WTC11 (cell line): ENCODE data around the gene CCNH. TPM values are rescaled to one million over a fixed set of nuclear protein-coding genes. Genes with fewer than 3 reads are reported as not detected.

Source experiments
- ATAC-seq: fragments of 200-7000 bp; cut with Tn5 transposase; 2 replicates; pipeline ENCODE4 v1.10.0; 2021; ENCODE audit warnings: mild to moderate bottlenecking, moderate library complexity
- CTCF ChIA-PET: fragments of 300-600 bp; sonication (Branson Sonifier 250); formaldehyde crosslinking; loops from one replicate; lab custom pipeline; 2021; ENCODE audit warnings: antibody characterized with exemption; lab: Charles Lee
- POLR2A ChIA-PET: fragments of 350-600 bp; sonication (Branson Sonifier 250); formaldehyde crosslinking; loops from one replicate; lab custom pipeline; 2021; ENCODE audit warnings: antibody characterized with exemption; lab: Charles Lee
- DNase-seq: peaks from one replicate; pipeline ENCODE4 v3.0.0; 2021; ENCODE audit warnings: low spot score
- H3K27ac Mint-ChIP-seq: 2 replicates; pipeline ENCODE4 v1.8.0; 2021; ENCODE audit warnings: mixed read lengths
- H3K27me3 Mint-ChIP-seq: 2 replicates; pipeline ENCODE4 v1.8.0; 2021; ENCODE audit warnings: low read depth, mild to moderate bottlenecking, moderate library complexity, mixed read lengths
- H3K36me3 Mint-ChIP-seq: 2 replicates; pipeline ENCODE4 v1.8.0; 2021; ENCODE audit warnings: mixed read lengths
- H3K4me1 Mint-ChIP-seq: 2 replicates; pipeline ENCODE4 v1.8.0; 2022; ENCODE audit warnings: mixed read lengths
- H3K4me3 Mint-ChIP-seq: 2 replicates; pipeline ENCODE4 v1.8.0; 2021; ENCODE audit warnings: mild to moderate bottlenecking, moderate library complexity, mixed read lengths
- H3K9me3 Mint-ChIP-seq: 2 replicates; pipeline ENCODE4 v1.8.0; 2021; ENCODE audit warnings: mixed read lengths
- ATF1 ChIP-seq: sonication (generic); formaldehyde crosslinking; IDR thresholded peaks from 2 replicates; pipeline ENCODE4 v1.8.1; 2023; ENCODE audit warnings: mild to moderate bottlenecking, moderate library complexity, missing genetic modification reagents
- CREB1 ChIP-seq: sonication (generic); formaldehyde crosslinking; IDR thresholded peaks from 2 replicates; pipeline ENCODE4 v1.8.0; 2023; ENCODE audit warnings: mild to moderate bottlenecking, missing genetic modification reagents
- GRHL2 ChIP-seq: fragments of 250-450 bp; sonication (Bioruptor Pico); IDR thresholded peaks from 2 replicates; pipeline ENCODE4 v1.8.0; 2022; ENCODE audit warnings: mild to moderate bottlenecking, moderate library complexity; ENCODE audit not compliant: insufficient replicate concordance, severe bottlenecking
- GTF2I ChIP-seq: fragments of 250-450 bp; sonication (Bioruptor Pico); conservative IDR thresholded peaks from 2 replicates; pipeline ENCODE4 v1.4.0; 2021; ENCODE audit warnings: mild to moderate bottlenecking
- HMGA2 ChIP-seq: fragments of 250-450 bp; sonication (Bioruptor Pico); IDR thresholded peaks from 2 replicates; pipeline ENCODE4 v1.4.0; 2021; ENCODE audit warnings: mild to moderate bottlenecking, moderate library complexity
- NR2C2 ChIP-seq: sonication (generic); formaldehyde crosslinking; IDR thresholded peaks from 2 replicates; pipeline ENCODE4 v1.8.0; 2022; ENCODE audit warnings: mild to moderate bottlenecking, missing genetic modification reagents
- SMAD3 ChIP-seq: sonication (generic); formaldehyde crosslinking; IDR thresholded peaks from 2 replicates; pipeline ENCODE4 v1.8.0; 2022; ENCODE audit warnings: missing genetic modification reagents, mild to moderate bottlenecking, borderline replicate concordance
- SP1 ChIP-seq: sonication (generic); formaldehyde crosslinking; conservative IDR thresholded peaks from 2 replicates; pipeline ENCODE4 v1.8.1; 2022; ENCODE audit warnings: missing genetic modification reagents
- ZBTB21 ChIP-seq: sonication (generic); formaldehyde crosslinking; IDR thresholded peaks from 2 replicates; pipeline ENCODE4 v1.8.1; 2023; ENCODE audit warnings: mild to moderate bottlenecking, missing genetic modification reagents, borderline replicate concordance
- ZNF423 ChIP-seq: fragments of 250-450 bp; sonication (Bioruptor Pico); IDR thresholded peaks from 2 replicates; pipeline ENCODE4 v2.1.2; 2022; ENCODE audit warnings: mild to moderate bottlenecking, moderate library complexity
- total RNA-seq: library from RNA; stranded (reverse); gene quantifications from 3 replicates; pipeline ENCODE4 v1.2.3, GENCODE V29; 2021
- TF ChIP-seq, protein P1 (sequence below): fragments of 200-600 bp; IDR thresholded peaks from 2 replicates; pipeline ENCODE4 v1.8.0; 2022; ENCODE audit warnings: antibody characterized with exemption
- TF ChIP-seq, protein P2 (sequence below): fragments of 250-450 bp; sonication (Bioruptor Pico); conservative IDR thresholded peaks from 2 replicates; pipeline ENCODE4 v1.9.0; 2021; ENCODE audit warnings: mild to moderate bottlenecking
- TF ChIP-seq, protein P3 (sequence below): fragments of 250-450 bp; sonication (Bioruptor Pico); IDR thresholded peaks from 2 replicates; pipeline ENCODE4 v1.9.0; 2021; ENCODE audit warnings: moderate library complexity, mild to moderate bottlenecking, inconsistent platforms, borderline replicate concordance
- TF ChIP-seq, protein P4 (sequence below): fragments of 250-450 bp; sonication (Bioruptor Pico); IDR thresholded peaks from 2 replicates; pipeline ENCODE4 v2.1.2; 2022; ENCODE audit warnings: mild to moderate bottlenecking, moderate library complexity
- TF ChIP-seq, protein P5 (sequence below): sonication (generic); formaldehyde crosslinking; IDR thresholded peaks from 2 replicates; pipeline ENCODE4 v1.8.1; 2022; ENCODE audit warnings: low read depth, missing genetic modification reagents, borderline replicate concordance
- TF ChIP-seq, protein P6 (sequence below): fragments of 250-450 bp; sonication (Bioruptor Pico); IDR thresholded peaks from 2 replicates; pipeline ENCODE4 v1.9.0; 2021; ENCODE audit warnings: mild to moderate bottlenecking
- TF ChIP-seq, protein P7 (sequence below): sonication (generic); formaldehyde crosslinking; IDR thresholded peaks from 2 replicates; pipeline ENCODE4 v1.8.1; 2023; ENCODE audit warnings: mild to moderate bottlenecking, moderate library complexity, missing genetic modification reagents
- TF ChIP-seq, protein P8 (sequence below): sonication (generic); formaldehyde crosslinking; IDR thresholded peaks from 2 replicates; pipeline ENCODE4 v1.8.0; 2023; ENCODE audit warnings: mild to moderate bottlenecking, missing genetic modification reagents
- TF ChIP-seq, protein P9 (sequence below): fragments of 250-450 bp; sonication (Bioruptor Pico); IDR thresholded peaks from 2 replicates; pipeline ENCODE4 v1.8.0; 2021; ENCODE audit warnings: mild to moderate bottlenecking
- TF ChIP-seq, protein P10 (sequence below): sonication (generic); formaldehyde crosslinking; IDR thresholded peaks from 2 replicates; pipeline ENCODE4 v1.8.1; 2023; ENCODE audit warnings: mild to moderate bottlenecking, missing genetic modification reagents, moderate library complexity

The CCNH gene
- total RNA-seq, 1 experiment from 2014 or later = 35.3 TPM

DNA sequence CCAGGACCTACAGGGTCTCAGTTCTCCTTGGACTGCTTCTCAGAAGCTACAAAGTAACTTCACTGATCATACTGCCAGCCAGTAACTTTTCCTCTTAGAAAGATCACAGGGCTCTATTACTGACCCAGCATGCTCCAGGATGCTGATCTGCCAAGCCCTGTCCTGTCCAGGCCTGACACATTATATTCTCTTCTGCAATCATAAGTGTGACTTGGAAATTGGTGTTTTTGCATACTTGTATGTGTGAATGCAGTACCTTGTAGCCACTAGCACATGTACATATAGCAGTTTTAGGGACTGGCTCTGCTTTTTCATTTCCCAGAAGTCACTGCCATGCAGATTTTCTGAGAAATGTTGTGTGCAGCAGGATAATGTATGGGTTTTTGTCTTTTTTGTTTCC, 40.1 kb upstream of the CCNH start (continued):
- TF ChIP-seq, protein P1, sequence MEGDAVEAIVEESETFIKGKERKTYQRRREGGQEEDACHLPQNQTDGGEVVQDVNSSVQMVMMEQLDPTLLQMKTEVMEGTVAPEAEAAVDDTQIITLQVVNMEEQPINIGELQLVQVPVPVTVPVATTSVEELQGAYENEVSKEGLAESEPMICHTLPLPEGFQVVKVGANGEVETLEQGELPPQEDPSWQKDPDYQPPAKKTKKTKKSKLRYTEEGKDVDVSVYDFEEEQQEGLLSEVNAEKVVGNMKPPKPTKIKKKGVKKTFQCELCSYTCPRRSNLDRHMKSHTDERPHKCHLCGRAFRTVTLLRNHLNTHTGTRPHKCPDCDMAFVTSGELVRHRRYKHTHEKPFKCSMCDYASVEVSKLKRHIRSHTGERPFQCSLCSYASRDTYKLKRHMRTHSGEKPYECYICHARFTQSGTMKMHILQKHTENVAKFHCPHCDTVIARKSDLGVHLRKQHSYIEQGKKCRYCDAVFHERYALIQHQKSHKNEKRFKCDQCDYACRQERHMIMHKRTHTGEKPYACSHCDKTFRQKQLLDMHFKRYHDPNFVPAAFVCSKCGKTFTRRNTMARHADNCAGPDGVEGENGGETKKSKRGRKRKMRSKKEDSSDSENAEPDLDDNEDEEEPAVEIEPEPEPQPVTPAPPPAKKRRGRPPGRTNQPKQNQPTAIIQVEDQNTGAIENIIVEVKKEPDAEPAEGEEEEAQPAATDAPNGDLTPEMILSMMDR = no peak
- TF ChIP-seq CREB1 (CRISPR knock-in tag) (no peak), NR2C2 (CRISPR knock-in tag) (no peak), ZBTB21 (no peak), ATF1 (CRISPR knock-in tag) (no peak)
- TF ChIP-seq, protein P2, sequence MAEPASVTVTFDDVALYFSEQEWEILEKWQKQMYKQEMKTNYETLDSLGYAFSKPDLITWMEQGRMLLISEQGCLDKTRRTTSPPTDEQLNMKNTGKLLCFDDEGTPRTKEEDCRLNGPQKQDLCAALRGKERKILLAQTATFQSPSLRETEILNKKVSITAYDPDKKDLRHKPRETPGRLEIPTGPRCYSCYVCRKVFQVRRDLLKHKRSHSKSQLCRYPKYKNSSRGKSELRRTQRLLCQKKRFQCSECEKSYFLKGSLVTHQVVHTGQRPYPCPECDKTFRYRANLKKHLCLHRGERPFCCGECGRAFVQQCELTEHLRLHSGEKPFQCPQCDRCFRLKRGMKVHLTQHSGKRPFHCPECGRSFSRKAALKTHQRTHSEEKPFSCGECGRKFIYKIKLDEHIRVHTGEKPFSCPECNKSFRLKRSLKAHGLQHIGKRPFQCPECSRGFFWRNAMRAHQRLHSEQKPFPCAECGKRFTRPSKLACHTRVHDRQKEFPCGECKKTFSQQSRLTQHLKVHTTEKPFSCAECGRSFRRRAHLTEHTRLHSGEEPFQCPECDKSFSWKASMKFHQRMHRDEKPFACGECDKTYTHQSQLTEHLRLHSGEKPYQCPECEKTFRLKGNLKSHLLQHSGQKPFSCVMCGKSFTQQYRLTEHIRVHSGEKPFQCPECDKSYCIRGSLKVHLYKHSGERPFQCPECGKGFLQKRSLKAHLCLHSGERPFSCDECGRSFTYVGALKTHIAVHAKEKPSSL (CRISPR knock-in tag) = no peak
- TF ChIP-seq, protein P3, sequence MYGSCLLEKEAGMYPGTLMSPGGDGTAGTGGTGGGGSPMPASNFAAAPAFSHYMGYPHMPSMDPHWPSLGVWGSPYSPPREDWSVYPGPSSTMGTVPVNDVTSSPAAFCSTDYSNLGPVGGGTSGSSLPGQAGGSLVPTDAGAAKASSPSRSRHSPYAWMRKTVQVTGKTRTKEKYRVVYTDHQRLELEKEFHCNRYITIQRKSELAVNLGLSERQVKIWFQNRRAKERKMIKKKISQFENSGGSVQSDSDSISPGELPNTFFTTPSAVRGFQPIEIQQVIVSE (CRISPR knock-in tag) = no peak
- TF ChIP-seq, protein P4, sequence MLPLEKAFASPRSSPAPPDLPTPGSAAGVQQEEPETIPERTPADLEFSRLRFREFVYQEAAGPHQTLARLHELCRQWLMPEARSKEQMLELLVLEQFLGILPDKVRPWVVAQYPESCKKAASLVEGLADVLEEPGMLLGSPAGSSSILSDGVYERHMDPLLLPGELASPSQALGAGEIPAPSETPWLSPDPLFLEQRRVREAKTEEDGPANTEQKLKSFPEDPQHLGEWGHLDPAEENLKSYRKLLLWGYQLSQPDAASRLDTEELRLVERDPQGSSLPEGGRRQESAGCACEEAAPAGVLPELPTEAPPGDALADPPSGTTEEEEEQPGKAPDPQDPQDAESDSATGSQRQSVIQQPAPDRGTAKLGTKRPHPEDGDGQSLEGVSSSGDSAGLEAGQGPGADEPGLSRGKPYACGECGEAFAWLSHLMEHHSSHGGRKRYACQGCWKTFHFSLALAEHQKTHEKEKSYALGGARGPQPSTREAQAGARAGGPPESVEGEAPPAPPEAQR (CRISPR knock-in tag) = no peak

DNA sequence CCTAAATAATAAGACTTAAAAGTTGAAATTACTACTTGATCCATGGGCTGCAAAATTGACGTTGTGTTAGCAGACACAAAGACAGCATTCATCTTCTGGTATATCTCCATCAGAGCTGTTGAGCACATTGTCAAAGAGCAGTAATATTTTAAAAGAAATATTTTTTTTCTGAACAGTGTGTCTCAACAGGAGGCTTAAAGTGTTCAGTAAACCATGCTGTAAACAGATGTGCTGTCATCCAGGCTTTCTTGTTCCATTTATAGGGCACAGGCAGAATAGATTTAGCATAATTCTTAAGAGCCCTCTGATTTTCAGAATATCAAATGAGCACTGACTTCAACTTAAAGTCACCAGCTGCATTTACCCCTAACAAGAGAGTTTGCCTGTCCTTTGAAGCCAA, 29.7 kb upstream of the CCNH start:
- ChIA-PET CTCF (no interaction called here), POLR2A (no interaction called here)
- ATAC-seq = no peak
- peaks cover 12% of the 10 kb centered on the region for H3K9me3 Mint-ChIP-seq
- no peaks in the 10 kb centered on the region for H3K27me3 Mint-ChIP-seq
- no peak overlapping the region for H3K4me3 Mint-ChIP-seq
- no peak overlapping the region for H3K27ac Mint-ChIP-seq
- H3K4me1 Mint-ChIP-seq = no peaks in the 10 kb centered on the region
- DNase-seq = no peak
- no peaks in the 10 kb centered on the region for H3K36me3 Mint-ChIP-seq
- TF ChIP-seq, protein P5, sequence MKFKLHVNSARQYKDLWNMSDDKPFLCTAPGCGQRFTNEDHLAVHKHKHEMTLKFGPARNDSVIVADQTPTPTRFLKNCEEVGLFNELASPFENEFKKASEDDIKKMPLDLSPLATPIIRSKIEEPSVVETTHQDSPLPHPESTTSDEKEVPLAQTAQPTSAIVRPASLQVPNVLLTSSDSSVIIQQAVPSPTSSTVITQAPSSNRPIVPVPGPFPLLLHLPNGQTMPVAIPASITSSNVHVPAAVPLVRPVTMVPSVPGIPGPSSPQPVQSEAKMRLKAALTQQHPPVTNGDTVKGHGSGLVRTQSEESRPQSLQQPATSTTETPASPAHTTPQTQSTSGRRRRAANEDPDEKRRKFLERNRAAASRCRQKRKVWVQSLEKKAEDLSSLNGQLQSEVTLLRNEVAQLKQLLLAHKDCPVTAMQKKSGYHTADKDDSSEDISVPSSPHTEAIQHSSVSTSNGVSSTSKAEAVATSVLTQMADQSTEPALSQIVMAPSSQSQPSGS (CRISPR knock-in tag) = no peak
- no peak for TF ChIP-seq GTF2I (CRISPR knock-in tag)
- TF ChIP-seq, protein P6, sequence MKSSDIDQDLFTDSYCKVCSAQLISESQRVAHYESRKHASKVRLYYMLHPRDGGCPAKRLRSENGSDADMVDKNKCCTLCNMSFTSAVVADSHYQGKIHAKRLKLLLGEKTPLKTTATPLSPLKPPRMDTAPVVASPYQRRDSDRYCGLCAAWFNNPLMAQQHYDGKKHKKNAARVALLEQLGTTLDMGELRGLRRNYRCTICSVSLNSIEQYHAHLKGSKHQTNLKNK = no peak
- TF ChIP-seq, protein P7, sequence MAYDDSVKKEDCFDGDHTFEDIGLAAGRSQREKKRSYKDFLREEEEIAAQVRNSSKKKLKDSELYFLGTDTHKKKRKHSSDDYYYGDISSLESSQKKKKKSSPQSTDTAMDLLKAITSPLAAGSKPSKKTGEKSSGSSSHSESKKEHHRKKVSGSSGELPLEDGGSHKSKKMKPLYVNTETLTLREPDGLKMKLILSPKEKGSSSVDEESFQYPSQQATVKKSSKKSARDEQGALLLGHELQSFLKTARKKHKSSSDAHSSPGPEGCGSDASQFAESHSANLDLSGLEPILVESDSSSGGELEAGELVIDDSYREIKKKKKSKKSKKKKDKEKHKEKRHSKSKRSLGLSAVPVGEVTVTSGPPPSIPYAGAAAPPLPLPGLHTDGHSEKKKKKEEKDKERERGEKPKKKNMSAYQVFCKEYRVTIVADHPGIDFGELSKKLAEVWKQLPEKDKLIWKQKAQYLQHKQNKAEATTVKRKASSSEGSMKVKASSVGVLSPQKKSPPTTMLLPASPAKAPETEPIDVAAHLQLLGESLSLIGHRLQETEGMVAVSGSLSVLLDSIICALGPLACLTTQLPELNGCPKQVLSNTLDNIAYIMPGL (CRISPR knock-in tag) = no peak
- TF ChIP-seq, protein P3 (CRISPR knock-in tag) = no peak
- no peak for TF ChIP-seq HMGA2 (CRISPR knock-in tag)
- TF ChIP-seq, protein P8, sequence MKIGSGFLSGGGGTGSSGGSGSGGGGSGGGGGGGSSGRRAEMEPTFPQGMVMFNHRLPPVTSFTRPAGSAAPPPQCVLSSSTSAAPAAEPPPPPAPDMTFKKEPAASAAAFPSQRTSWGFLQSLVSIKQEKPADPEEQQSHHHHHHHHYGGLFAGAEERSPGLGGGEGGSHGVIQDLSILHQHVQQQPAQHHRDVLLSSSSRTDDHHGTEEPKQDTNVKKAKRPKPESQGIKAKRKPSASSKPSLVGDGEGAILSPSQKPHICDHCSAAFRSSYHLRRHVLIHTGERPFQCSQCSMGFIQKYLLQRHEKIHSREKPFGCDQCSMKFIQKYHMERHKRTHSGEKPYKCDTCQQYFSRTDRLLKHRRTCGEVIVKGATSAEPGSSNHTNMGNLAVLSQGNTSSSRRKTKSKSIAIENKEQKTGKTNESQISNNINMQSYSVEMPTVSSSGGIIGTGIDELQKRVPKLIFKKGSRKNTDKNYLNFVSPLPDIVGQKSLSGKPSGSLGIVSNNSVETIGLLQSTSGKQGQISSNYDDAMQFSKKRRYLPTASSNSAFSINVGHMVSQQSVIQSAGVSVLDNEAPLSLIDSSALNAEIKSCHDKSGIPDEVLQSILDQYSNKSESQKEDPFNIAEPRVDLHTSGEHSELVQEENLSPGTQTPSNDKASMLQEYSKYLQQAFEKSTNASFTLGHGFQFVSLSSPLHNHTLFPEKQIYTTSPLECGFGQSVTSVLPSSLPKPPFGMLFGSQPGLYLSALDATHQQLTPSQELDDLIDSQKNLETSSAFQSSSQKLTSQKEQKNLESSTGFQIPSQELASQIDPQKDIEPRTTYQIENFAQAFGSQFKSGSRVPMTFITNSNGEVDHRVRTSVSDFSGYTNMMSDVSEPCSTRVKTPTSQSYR = no peak
- TF ChIP-seq GRHL2 = no peak
- TF ChIP-seq SMAD3 (CRISPR knock-in tag) = no peak
- TF ChIP-seq CREB1 (CRISPR knock-in tag) = no peak
- TF ChIP-seq, protein P9, sequence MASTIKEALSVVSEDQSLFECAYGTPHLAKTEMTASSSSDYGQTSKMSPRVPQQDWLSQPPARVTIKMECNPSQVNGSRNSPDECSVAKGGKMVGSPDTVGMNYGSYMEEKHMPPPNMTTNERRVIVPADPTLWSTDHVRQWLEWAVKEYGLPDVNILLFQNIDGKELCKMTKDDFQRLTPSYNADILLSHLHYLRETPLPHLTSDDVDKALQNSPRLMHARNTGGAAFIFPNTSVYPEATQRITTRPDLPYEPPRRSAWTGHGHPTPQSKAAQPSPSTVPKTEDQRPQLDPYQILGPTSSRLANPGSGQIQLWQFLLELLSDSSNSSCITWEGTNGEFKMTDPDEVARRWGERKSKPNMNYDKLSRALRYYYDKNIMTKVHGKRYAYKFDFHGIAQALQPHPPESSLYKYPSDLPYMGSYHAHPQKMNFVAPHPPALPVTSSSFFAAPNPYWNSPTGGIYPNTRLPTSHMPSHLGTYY (CRISPR knock-in tag) = no peak
- no peak for TF ChIP-seq ZNF423
- TF ChIP-seq SP1 (CRISPR knock-in tag) = no peak
- TF ChIP-seq, protein P10, sequence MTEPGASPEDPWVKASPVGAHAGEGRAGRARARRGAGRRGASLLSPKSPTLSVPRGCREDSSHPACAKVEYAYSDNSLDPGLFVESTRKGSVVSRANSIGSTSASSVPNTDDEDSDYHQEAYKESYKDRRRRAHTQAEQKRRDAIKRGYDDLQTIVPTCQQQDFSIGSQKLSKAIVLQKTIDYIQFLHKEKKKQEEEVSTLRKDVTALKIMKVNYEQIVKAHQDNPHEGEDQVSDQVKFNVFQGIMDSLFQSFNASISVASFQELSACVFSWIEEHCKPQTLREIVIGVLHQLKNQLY (CRISPR knock-in tag) = no peak
